MCF 10A (cell line): ENCODE results near the gene FBXL15. TPM values are rescaled to one million over a fixed set of nuclear protein-coding genes. Genes with fewer than 3 reads are reported as not detected.
A peak's percentile ranks its signal among the peaks of the same experiment; 100 is the strongest.

Experiments
- BruUV-seq: library from RNA; stranded (reverse); fragments of 400-500 nt; replicated peaks from 2 replicates; lab custom pipeline; 2021; lab: Mats Ljungman, UMichigan
- CTCF ChIA-PET: fragments of 300-600 bp; sonication (Branson Sonifier 250); formaldehyde crosslinking; extraction: SDS; loops from one replicate; lab custom pipeline; 2021; ENCODE audit warnings: antibody characterized with exemption, inconsistent platforms; lab: Yijun Ruan, JAX
- POLR2A ChIA-PET: fragments of 300-600, 350-650 bp; sonication (Branson Sonifier 250); formaldehyde crosslinking; extraction: SDS; loops from one replicate; lab custom pipeline; 2020; ENCODE audit warnings: antibody characterized with exemption, inconsistent platforms; lab: Yijun Ruan, JAX
- DNase-seq: peaks from one replicate; pipeline ENCODE4 v3.0.0-alpha.2; 2018; ENCODE audit not compliant: unreplicated experiment
- H3K27ac Mint-ChIP-seq: one replicate; pipeline ENCODE4 v1.8.0; 2022; ENCODE audit warnings: mild to moderate bottlenecking, low read depth, mixed read lengths; ENCODE audit not compliant: unreplicated experiment
- H3K27me3 Mint-ChIP-seq: one replicate; pipeline ENCODE4 v1.8.0; 2022; ENCODE audit warnings: mixed read lengths; ENCODE audit not compliant: insufficient read depth, unreplicated experiment
- H3K36me3 Mint-ChIP-seq: one replicate; pipeline ENCODE4 v1.8.0; 2022; ENCODE audit warnings: mild to moderate bottlenecking, moderate library complexity, mixed read lengths; ENCODE audit not compliant: insufficient read depth, unreplicated experiment
- H3K4me1 Mint-ChIP-seq: one replicate; pipeline ENCODE4 v1.8.0; 2022; ENCODE audit warnings: mixed read lengths; ENCODE audit not compliant: insufficient read depth, unreplicated experiment
- H3K4me3 Mint-ChIP-seq: one replicate; pipeline ENCODE4 v1.8.0; 2022; ENCODE audit warnings: mild to moderate bottlenecking, moderate library complexity, mixed read lengths; ENCODE audit not compliant: unreplicated experiment
- H3K9me3 Mint-ChIP-seq: one replicate; pipeline ENCODE4 v1.8.0; 2022; ENCODE audit warnings: mixed read lengths; ENCODE audit not compliant: unreplicated experiment
- CTCF ChIP-seq: fragments of 200-600 bp; IDR thresholded peaks from one replicate; pipeline ENCODE4 v1.8.0; 2022; ENCODE audit warnings: antibody characterized with exemption, mild to moderate bottlenecking; ENCODE audit not compliant: unreplicated experiment
- intact Hi-C: fragments of 100-400 bp; cut with micrococcal nuclease; formaldehyde crosslinking; loops from 2 replicates; pipeline ENCODE4 v1.14.1; 2022
- total RNA-seq: library from RNA; stranded (reverse); gene quantifications from 2 replicates; pipeline ENCODE4 v1.2.3, GENCODE V29; 2022

Gene FBXL15
- total RNA-seq, 1 experiment from 2014 or later, result 11.3 TPM

GRCh38 chr10:102450374-102451104, 29.9 kb downstream of the FBXL15 start:
- H3K27me3 Mint-ChIP-seq, result no peaks in the 10 kb centered on the region
- ChIA-PET POLR2A (interaction anchor here (0.7 to 6.3 kb wide), 27 partner anchors 10 to 404 kb away, joined by 3 to 85 read pairs (median 4); partner anchors contain the start of genes ACTR1A, ARL3, ARMH3 and BORCS7), CTCF (interaction anchor here (0.5 to 2.7 kb wide), 17 partner anchors 11 to 281 kb away, joined by 3 to 15 read pairs (median 4); no protein-coding TSS in a partner anchor)
- TF ChIP-seq CTCF, result no peak
- H3K36me3 Mint-ChIP-seq, result peaks cover 23% of the 10 kb centered on the region
- H3K4me1 Mint-ChIP-seq, result peaks cover 7% of the 10 kb centered on the region
- intact Hi-C loops, result no loop called here
- DNase-seq, result peak; percentile 76
- H3K4me3 Mint-ChIP-seq, result peak overlapping the region; percentile 89
- BruUV-seq, result no TSS peak
- H3K9me3 Mint-ChIP-seq, result no peaks in the 10 kb centered on the region
- peak overlapping the region; percentile 80 for H3K27ac Mint-ChIP-seq

- no peak for DNase-seq
- TSS peak; percentile 8 for BruUV-seq
- ChIA-PET POLR2A (interaction anchor here (0.5 to 6.3 kb wide), 28 partner anchors 10 to 1420 kb away, joined by 3 to 85 read pairs (median 4); partner anchors contain the start of genes ACTR1A, ARL3, ARMH3 and BORCS7), CTCF (interaction anchor here (0.6 to 2.7 kb wide), 21 partner anchors 10 to 615 kb away, joined by 3 to 15 read pairs (median 4); partner anchors contain the start of gene ACTR1A)
- peaks cover 23% of the 10 kb centered on the region for H3K36me3 Mint-ChIP-seq
- no peaks in the 10 kb centered on the region for H3K9me3 Mint-ChIP-seq
- no peaks in the 10 kb centered on the region for H3K27me3 Mint-ChIP-seq
- intact Hi-C loops, result no loop called here
- H3K4me3 Mint-ChIP-seq, result peak within 1 kb of the TSS; percentile 89
- TF ChIP-seq CTCF, result no peak
- peaks cover 14% of the 10 kb centered on the region for H3K4me1 Mint-ChIP-seq
- H3K27ac Mint-ChIP-seq, result peak within 1 kb of the TSS; percentile 80
These were observed 30.7 kb downstream of the FBXL15 start, which contains the start of gene C10orf95 for GRCh38 chr10:102451105-102451969. C10orf95 (minus strand) TSS chr10:102451543; CDS start chr10:102451093, 450 bp downstream.

- ChIA-PET POLR2A (interaction anchor here (0.6 to 6.3 kb wide), 8 partner anchors 9 to 1422 kb away, joined by 3 to 85 read pairs (median 4); partner anchors contain the start of genes ACTR1A, ARL3, FBXL15 and PDZD7), CTCF (interaction anchor here (0.6 to 2.7 kb wide), 10 partner anchors 19 to 284 kb away, joined by 3 to 15 read pairs (median 4); no protein-coding TSS in a partner anchor)
- no peak for TF ChIP-seq CTCF
- Mint-ChIP-seq H3K36me3 (peaks cover 23% of the 10 kb centered on the region), H3K27me3 (no peaks in the 10 kb centered on the region), H3K27ac (peak overlapping the region; percentile 25), H3K4me1 (peaks cover 14% of the 10 kb centered on the region), H3K9me3 (no peaks in the 10 kb centered on the region), H3K4me3 (peak overlapping the region; percentile 89)
- BruUV-seq, result no TSS peak
- DNase-seq, result peak; percentile 70
- intact Hi-C loops, result no loop called here
These were observed 32.2 kb downstream of the FBXL15 start for GRCh38 chr10:102452672-102453340.
